GM19351 (cell line): ENCODE results near the gene SPINK4.

Experiments used
- ATAC-seq: cut with Tn5 transposase; IDR thresholded peaks from one replicate; pipeline ENCODE4 v1.9.1; 2021; ENCODE audit warnings: mild to moderate bottlenecking, moderate library complexity; ENCODE audit not compliant: unreplicated experiment

SPINK4 gene

GRCh38 chr9:33239921-33240320, at the start of gene SPINK4:
SPINK4 (plus strand) TSS chr9:33240167; CDS start chr9:33240209, 42 bp downstream.
- ATAC-seq, result no peak

GRCh38 chr9:33192493-33193255, 47.3 kb upstream of the SPINK4 start:
- no peak for ATAC-seq

GRCh38 chr9:33193818-33194217, 46.1 kb upstream of the SPINK4 start:
- ATAC-seq, result no peak

GRCh38 chr9:33196736-33197135, 43.2 kb upstream of the SPINK4 start:
- ATAC-seq, result no peak

GRCh38 chr9:33197279-33198152, 42.5 kb upstream of the SPINK4 start:
- ATAC-seq, result no peak

GRCh38 chr9:33198165-33198564, 41.8 kb upstream of the SPINK4 start:
- ATAC-seq, result no peak

- ATAC-seq, result peak; percentile 63
Measured at GRCh38 chr9:33202018-33202417, 37.9 kb upstream of the SPINK4 start.

- peak; percentile 99 for ATAC-seq
Measured at GRCh38 chr9:33202552-33203201, 37.3 kb upstream of the SPINK4 start.

GRCh38 chr9:33209394-33209793, 30.6 kb upstream of the SPINK4 start:
- ATAC-seq, result no peak

GRCh38 chr9:33210006-33210715, 29.8 kb upstream of the SPINK4 start:
- no peak for ATAC-seq

GRCh38 chr9:33211695-33212393, 28.1 kb upstream of the SPINK4 start:
- no peak for ATAC-seq

- ATAC-seq, result peak; percentile 38
Measured at GRCh38 chr9:33220681-33221567, 19.0 kb upstream of the SPINK4 start.

- ATAC-seq, result no peak
Measured at GRCh38 chr9:33221568-33221884, 18.4 kb upstream of the SPINK4 start.

GRCh38 chr9:33222031-33222430, 17.9 kb upstream of the SPINK4 start:
- no peak for ATAC-seq

GRCh38 chr9:33223696-33224095, 16.3 kb upstream of the SPINK4 start:
- no peak for ATAC-seq

GRCh38 chr9:33225319-33226147, 14.4 kb upstream of the SPINK4 start:
- ATAC-seq, result peak; percentile 29

- peak; percentile 75 for ATAC-seq
Measured at GRCh38 chr9:33227008-33227398, 13.0 kb upstream of the SPINK4 start.

- no peak for ATAC-seq
Measured at GRCh38 chr9:33227741-33228140, 12.2 kb upstream of the SPINK4 start.

- ATAC-seq, result no peak
Measured at GRCh38 chr9:33228606-33229005, 11.4 kb upstream of the SPINK4 start.
